D721Med (cell line): ENCODE results near the gene USP14.

ENCODE experiments used
- DNase-seq: peaks from one replicate; pipeline ENCODE4 v3.0.0; 2011; ENCODE audit warnings: low spot score; ENCODE audit not compliant: insufficient read length
- FAIRE-seq: peaks from 2 replicates; lab custom pipeline; 2011; peaks lifted over from hg19 to GRCh38; lab: Jason Lieb, UNC
- TF ChIP-seq, protein P1 (sequence below): IDR thresholded peaks from 2 replicates; pipeline ENCODE4 v1.5.1; 2012; ENCODE audit warnings: mild to moderate bottlenecking, control low read depth; ENCODE audit not compliant: insufficient read depth; ENCODE audit errors: missing control alignments

USP14 gene

DNA sequence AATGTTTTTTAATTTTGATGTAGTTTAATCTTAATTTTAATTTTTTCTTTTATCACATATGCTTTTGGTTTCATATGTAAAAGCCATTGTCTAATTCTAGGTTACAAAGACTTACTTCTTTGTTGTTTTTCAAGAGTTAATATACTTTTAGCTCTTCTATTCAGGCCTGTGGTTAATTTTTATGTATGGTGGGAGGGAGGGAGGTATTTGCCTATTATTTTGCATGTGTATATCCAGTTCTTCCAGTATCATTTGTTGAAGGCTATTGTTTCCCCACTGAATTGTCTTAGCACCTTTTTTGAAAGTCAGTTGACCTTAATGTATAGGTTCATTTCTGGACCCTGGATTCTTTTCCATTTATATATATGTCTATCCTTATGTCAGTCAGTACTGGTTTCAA is 23.4 kb downstream of the USP14 start:
- FAIRE-seq, result no peak

DNA sequence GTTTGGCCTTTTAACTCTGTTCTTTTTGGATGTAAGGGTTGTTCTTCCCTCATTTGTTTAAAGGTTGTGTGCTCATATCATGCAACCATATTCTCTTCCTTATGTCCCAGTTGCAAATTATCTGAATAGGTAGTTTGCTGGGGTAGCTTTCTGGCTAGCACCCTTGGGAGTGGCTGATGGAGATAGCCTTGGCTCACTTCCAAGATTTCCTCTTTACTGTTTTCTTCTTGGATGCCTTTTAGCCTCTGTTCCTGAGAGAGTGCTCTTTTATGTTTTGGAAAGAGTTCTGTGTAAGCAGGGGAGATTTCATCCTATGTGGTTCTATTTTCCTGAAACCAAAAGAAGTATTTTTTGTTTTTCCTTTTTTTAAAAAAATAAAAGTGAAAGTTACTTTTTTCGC is 25.4 kb downstream of the USP14 start:
- FAIRE-seq (peak; percentile 29), DNase-seq (no peak)
- TF ChIP-seq, protein P1, sequence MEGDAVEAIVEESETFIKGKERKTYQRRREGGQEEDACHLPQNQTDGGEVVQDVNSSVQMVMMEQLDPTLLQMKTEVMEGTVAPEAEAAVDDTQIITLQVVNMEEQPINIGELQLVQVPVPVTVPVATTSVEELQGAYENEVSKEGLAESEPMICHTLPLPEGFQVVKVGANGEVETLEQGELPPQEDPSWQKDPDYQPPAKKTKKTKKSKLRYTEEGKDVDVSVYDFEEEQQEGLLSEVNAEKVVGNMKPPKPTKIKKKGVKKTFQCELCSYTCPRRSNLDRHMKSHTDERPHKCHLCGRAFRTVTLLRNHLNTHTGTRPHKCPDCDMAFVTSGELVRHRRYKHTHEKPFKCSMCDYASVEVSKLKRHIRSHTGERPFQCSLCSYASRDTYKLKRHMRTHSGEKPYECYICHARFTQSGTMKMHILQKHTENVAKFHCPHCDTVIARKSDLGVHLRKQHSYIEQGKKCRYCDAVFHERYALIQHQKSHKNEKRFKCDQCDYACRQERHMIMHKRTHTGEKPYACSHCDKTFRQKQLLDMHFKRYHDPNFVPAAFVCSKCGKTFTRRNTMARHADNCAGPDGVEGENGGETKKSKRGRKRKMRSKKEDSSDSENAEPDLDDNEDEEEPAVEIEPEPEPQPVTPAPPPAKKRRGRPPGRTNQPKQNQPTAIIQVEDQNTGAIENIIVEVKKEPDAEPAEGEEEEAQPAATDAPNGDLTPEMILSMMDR, result no peak

More for the DNA sequence above, 23.4 kb downstream of the USP14 start:
- TF ChIP-seq, protein P1, result no peak
- no peak for DNase-seq

DNA sequence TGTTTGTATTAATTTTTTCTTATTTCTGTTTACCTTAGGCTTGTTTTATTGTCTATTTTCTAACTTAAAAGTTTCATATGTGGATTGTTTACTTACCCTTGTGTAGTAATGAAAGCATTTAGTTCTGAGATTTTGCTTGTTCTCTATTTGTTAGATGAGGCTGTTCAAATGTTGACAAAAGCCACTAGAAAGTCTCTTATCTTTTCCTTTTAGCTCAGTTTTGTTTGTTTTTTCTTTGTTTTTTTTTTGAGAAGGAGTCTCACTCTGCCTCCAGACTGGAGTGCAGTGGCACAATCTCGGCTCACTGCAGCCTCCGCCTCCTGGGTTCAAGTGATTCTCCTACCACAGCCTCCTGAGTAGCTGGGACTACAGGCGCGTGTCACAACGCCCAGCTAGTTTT is 30.9 kb downstream of the USP14 start:
- DNase-seq (no peak), FAIRE-seq (no peak)
- TF ChIP-seq, protein P1, result no peak

DNA sequence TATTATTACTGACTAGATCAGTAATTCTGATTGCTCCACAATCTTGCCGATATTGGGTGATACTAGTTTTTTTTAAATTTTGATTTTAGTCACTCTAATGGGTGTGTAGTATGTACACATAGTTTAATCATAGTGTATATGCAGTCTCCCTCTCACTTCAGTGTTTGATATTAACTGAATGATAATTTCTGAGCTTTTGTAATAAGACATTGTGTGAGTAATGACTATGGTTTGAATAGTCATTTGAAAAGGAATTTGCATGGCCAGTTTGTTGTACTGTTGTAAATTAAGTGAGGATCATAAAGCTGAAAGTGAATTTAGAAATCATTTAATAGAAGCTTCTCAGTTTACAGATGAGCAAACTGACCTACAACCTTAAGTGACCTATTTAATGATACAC is 33.4 kb downstream of the USP14 start:
- no peak for FAIRE-seq
- TF ChIP-seq, protein P1, result no peak
- DNase-seq, result no peak

DNA sequence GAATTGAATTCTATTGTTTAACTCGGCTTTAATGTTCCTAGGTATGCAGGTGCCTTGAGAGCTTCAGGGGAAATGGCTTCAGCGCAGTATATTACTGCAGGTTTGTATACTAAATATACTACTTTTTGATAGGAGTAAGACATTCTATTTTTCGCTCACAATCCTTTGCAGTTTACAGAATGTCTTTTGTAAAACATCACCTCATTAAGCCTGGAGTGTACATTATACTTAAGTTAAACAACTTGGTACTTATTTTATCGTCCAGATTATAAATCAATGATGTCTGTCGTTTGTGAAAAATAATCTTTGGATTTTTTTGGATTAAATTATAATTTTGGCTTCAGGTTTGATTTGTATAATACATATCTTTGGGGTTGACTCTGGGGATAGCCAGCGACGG is 34.4 kb downstream of the USP14 start:
- FAIRE-seq, result no peak
- no peak for DNase-seq
- TF ChIP-seq, protein P1, result no peak

DNA sequence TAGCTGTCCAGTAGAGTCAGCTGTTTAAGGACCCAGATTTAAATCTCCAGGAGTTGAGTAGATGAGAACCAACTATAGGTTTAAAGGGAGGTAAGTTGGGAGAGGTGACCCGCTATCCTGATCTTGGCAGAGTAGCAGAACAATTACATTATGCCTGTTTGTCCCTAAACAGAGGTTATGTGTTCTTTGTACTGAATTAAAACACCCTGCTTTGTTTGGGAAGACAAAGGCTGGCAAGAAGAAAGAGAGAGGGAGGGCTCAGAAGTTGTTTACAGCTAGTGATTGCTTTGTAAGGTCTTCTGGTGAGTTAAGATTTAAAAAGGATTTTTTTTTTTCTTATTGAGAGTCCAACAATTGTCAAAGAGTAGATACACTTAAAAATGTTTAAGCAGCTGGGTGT is 37.3 kb downstream of the USP14 start:
- TF ChIP-seq, protein P1, result no peak
- peak; percentile 81 for FAIRE-seq
- no peak for DNase-seq

DNA sequence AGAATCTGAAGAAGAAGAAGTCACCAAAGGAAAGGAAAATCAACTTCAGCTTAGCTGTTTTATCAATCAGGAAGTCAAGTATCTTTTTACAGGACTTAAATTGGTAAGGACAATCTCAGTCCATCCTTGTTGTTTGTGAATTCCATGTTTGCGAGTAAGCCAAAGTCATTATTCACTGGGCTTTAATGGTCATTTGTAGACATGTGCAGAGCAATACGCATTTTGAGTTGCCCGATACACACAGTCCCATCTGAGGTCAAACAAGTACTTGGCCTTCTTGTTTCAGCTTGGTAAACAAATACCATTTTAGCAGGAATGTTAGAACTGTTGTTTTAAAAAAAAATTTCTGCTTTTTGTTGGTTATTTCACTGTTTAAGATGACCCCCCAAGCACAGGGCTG is 40.9 kb downstream of the USP14 start:
- DNase-seq, result no peak
- TF ChIP-seq, protein P1, result no peak
- FAIRE-seq, result peak; percentile 77
